ENCODE data around the gene CHRM1. TPM values are rescaled to one million over a fixed set of nuclear protein-coding genes. Genes with fewer than 3 reads are reported as not detected.
"Not testable (repeated sequence)": the region's sequence is repeated elsewhere in the genome, so short reads cannot be mapped to it uniquely, and the experiment has no call there.

Gene CHRM1
- total RNA-seq, 2 donors from 2014 or later = not detected

DNA sequence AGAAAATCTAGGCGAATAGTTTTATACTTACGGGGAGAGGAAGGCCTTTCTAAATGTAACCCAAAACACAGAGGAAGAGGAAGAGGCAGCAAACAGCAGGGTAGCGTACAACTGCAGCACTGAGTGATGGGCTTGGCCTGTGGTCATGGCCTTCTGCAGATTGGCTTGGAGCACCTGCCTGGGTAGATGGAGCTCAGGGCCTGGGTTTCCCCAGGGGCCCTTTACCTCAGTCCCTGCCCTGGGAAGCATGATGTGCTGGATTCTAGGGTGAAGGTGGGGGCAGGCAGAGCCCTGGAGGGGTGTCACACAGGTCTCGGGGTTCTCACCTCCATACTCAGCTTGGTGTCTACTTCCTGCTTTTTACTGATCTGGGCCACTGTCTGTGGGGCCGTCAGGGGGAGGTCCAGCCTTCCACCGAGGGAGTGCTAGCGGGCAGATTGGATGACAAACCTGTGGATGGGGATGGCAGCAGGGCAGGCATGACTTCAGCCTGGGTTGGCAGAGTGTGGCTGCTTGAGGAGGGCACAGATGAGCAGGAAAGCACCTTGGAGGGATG, 27.7 kb upstream of the CHRM1 start:
- no peak overlapping the region for H3K4me3 ChIP-seq
- no peaks in the 10 kb centered on the region for H3K4me1 ChIP-seq
- no peaks in the 10 kb centered on the region for H3K27me3 ChIP-seq
- H3K9me3 ChIP-seq = no peaks in the 10 kb centered on the region
- WGBS, 2 donors = 74 to 87% methylated on average over 7 of the region's 7 CpGs
- no peak for TF ChIP-seq POLR2A (IDR thresholded peaks at IDR 0.05)
- TF ChIP-seq, protein P1, sequence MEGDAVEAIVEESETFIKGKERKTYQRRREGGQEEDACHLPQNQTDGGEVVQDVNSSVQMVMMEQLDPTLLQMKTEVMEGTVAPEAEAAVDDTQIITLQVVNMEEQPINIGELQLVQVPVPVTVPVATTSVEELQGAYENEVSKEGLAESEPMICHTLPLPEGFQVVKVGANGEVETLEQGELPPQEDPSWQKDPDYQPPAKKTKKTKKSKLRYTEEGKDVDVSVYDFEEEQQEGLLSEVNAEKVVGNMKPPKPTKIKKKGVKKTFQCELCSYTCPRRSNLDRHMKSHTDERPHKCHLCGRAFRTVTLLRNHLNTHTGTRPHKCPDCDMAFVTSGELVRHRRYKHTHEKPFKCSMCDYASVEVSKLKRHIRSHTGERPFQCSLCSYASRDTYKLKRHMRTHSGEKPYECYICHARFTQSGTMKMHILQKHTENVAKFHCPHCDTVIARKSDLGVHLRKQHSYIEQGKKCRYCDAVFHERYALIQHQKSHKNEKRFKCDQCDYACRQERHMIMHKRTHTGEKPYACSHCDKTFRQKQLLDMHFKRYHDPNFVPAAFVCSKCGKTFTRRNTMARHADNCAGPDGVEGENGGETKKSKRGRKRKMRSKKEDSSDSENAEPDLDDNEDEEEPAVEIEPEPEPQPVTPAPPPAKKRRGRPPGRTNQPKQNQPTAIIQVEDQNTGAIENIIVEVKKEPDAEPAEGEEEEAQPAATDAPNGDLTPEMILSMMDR (IDR thresholded peaks at IDR 0.05) = no peak
- no peaks in the 10 kb centered on the region for H3K36me3 ChIP-seq (replicated peaks in 1 of 2; ENCODE audit: insufficient read depth in 1 of 2, low read depth in 2 of 2)
- intact Hi-C loops (cut with DNase I) = no loop called here
- H3K27ac ChIP-seq = no peak overlapping the region
- DNase-seq (no peak), ATAC-seq (no peak)

DNA sequence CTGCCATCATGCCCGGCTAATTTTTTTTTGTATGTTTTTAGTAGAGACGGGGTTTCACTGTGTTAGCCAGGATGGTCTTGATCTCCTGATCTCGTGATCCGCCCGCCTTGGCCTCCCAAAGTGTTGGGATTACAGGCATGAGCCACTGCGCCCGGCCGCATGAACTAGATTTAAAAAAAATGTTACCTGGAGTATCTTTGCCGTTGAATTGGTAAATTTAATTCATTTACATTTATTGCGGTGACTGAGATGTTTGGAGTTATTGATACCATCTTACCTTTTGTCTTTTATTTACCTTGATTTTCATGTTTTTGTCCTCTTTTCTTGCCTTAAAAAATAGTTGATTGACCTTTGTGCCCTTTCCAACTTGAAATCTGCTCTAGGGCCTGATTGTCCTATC, 24.4 kb upstream of the CHRM1 start:
- 95 to 96% methylated on average over 10 of the region's 10 CpGs for WGBS, 2 donors
- H3K36me3 ChIP-seq (replicated peaks in 1 of 2; ENCODE audit: insufficient read depth in 1 of 2, low read depth in 2 of 2); H3K27ac ChIP-seq; H3K4me1 ChIP-seq; DNase-seq; H3K27me3 ChIP-seq; ATAC-seq; H3K4me3 ChIP-seq; intact Hi-C loops (cut with DNase I); H3K9me3 ChIP-seq: not testable (repeated sequence)

DNA sequence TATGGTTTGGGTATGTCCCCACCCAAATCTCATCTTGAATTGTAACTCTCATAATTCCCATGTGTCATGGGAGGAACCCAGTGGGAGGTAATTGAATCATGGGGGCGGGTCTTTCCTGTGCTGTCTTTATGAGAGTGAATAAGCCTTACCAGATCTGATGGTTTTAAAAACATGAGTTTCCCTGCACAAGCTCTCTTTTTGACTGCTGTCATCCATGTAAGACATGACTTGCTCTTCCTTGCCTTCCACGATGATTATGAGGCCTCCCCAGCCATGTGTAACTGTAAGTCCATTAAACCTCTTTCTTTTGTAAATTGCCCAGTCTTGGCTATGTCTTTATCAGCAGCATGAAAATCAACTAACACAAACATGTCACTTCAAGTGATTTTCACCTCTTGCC, 16.4 kb upstream of the CHRM1 start:
- 86 to 90% methylated on average over 2 of the region's 2 CpGs for WGBS, 2 donors
- H3K4me3 ChIP-seq; H3K27ac ChIP-seq; H3K4me1 ChIP-seq; intact Hi-C loops (cut with DNase I); H3K36me3 ChIP-seq (replicated peaks in 1 of 2; ENCODE audit: insufficient read depth in 1 of 2, low read depth in 2 of 2); DNase-seq; H3K27me3 ChIP-seq; H3K9me3 ChIP-seq; ATAC-seq: not testable (repeated sequence)

DNA sequence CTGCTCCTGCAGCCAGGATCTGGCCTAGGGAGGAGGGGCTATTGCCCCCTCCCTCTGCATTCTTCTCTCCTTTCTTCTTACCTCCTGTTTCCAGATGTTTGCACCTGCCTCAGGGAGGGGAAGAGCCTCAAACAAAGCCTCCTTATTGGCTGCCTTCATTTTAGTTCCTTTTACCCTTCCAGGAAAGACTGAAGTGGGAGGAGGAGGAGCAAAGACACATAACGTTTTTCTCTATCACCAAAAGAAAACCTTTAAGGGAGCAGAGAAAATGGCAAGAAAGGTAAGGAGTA, 13.3 kb upstream of the CHRM1 start:
- no peak for DNase-seq
- Histone ChIP-seq H3K9me3 (no peaks in the 10 kb centered on the region), H3K4me1 (no peaks in the 10 kb centered on the region), H3K36me3 (replicated peaks in 1 of 2; ENCODE audit: insufficient read depth in 1 of 2, low read depth in 2 of 2) (no peaks in the 10 kb centered on the region), H3K27me3 (no peaks in the 10 kb centered on the region), H3K4me3 (no peak overlapping the region), H3K27ac (no peak overlapping the region)
- no peak for TF ChIP-seq POLR2A (IDR thresholded peaks at IDR 0.05)
- TF ChIP-seq, protein P1 (IDR thresholded peaks at IDR 0.05) = no peak
- intact Hi-C loops (cut with DNase I) = no loop called here
- ATAC-seq = no peak
- WGBS, 2 donors = 37 to 38% methylated on average over 1 of the region's 1 CpG

DNA sequence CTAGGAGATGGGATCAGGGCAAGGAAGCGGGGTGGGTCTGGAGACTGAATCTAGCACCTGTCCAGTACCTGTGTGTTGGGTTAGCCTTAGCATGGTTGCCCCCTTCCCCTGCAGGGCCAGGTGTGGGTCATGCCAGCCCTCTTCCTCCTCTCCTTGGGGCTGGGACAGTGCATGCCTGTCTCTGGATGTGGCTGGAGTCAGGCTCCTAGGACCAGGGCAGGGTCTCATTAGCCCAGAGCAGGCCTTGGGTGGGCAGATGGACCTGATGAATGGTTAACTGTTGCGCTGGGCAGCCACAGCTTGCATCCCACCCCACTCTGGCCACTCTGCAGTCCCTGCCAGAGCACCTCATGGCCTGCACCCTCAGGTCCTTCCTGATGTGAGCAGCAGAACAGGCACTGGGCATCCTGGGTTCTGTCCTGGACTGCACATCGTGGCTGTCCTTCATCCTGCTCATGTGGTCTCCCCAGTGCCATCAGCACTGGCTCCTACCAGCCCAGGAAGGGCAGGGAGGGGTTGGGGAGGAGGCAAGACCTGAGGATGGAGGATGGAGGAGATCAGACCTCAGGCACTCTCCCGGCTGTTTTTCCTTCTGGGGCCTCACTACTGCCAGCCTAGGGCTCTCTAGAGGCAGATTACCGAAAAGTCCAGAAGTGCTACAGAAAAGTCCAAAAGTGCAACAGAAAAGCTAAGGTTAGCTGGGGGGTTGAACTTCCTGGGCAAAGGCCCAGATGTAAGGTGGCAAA, 12.8 kb upstream of the CHRM1 start:
- TF ChIP-seq, protein P1 (IDR thresholded peaks at IDR 0.05) = no peak
- no peak for TF ChIP-seq POLR2A (IDR thresholded peaks at IDR 0.05)
- intact Hi-C loops (cut with DNase I) = no loop called here
- no peak overlapping the region for H3K4me3 ChIP-seq
- H3K36me3 ChIP-seq (replicated peaks in 1 of 2; ENCODE audit: insufficient read depth in 1 of 2, low read depth in 2 of 2) = no peaks in the 10 kb centered on the region
- DNase-seq = no peak
- no peak for ATAC-seq
- H3K9me3 ChIP-seq = no peaks in the 10 kb centered on the region
- no peak overlapping the region for H3K27ac ChIP-seq
- no peaks in the 10 kb centered on the region for H3K27me3 ChIP-seq
- WGBS, 2 donors = 86 to 89% methylated on average over 3 to 5 of the region's 5 CpGs
- no peaks in the 10 kb centered on the region for H3K4me1 ChIP-seq

DNA sequence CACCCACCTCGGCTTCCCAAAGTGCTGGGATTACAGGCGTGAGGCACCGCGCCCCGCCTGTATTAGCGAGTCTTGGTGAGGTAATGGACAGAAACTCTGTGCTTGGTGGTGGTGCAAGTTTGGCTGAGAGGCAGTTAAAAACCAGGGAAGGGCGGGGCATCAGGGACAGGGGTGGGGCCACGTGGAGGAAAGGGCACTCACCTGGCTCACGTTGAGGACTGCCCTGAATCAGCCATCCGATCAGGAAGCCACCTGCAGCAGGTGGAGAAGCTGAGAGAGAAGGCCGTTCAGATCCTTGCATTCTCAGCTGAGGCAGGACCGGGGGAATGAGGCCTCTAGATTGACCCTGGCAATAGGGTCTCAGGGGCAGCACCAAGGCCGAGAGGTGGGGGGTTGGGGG, 12.1 kb upstream of the CHRM1 start:
- H3K9me3 ChIP-seq = no peaks in the 10 kb centered on the region
- 66 to 73% methylated on average over 13 of the region's 13 CpGs for WGBS, 2 donors
- H3K27me3 ChIP-seq = no peaks in the 10 kb centered on the region
- H3K4me1 ChIP-seq = no peaks in the 10 kb centered on the region
- H3K36me3 ChIP-seq (replicated peaks in 1 of 2; ENCODE audit: insufficient read depth in 1 of 2, low read depth in 2 of 2) = no peaks in the 10 kb centered on the region
- H3K4me3 ChIP-seq = no peak overlapping the region
- TF ChIP-seq POLR2A (IDR thresholded peaks at IDR 0.05) = no peak
- TF ChIP-seq, protein P1 (IDR thresholded peaks at IDR 0.05) = no peak
- no peak for DNase-seq
- intact Hi-C loops (cut with DNase I) = no loop called here
- ATAC-seq = no peak
- no peak overlapping the region for H3K27ac ChIP-seq
